ENCODE results near the gene SMAD6. TPM values are rescaled to one million over a fixed set of nuclear protein-coding genes. Genes with fewer than 3 reads are reported as not detected.

The SMAD6 gene
- total RNA-seq, 6 experiments from 2014 or later, result 10.5 to 17.2 (median 12.3) TPM

DNA sequence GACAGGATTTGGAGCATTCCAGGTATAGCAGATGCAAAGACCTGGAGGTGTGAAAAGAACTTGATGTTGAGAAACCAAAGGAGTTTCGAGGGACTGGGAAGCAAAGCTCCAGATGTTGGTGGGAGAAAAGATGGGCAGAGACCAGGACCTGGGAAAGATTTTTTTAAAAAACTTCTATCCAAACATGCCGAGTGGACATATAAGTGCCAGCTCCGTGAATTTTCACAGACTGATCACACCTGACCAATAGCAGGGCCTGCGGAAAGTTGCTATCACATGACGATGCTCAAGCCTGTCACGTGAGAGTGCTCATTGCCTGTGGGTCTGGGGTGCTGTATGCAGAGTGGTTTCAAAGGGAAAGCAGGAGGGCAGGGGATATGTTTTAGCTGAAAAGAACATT lies 19.9 kb downstream of the SMAD6 start:
- no peaks in the 10 kb centered on the region for H3K4me1 ChIP-seq
- 77% methylated on average over 6 of the region's 6 CpGs for WGBS (ENCODE audit: insufficient coverage, low coverage, low lambda C conversion rate, missing lambda C conversion rate)
- ATAC-seq (no peak), DNase-seq (no peak)
- no peak overlapping the region for H3K27ac ChIP-seq
- H3K4me3 ChIP-seq, result no peak overlapping the region
- H3K36me3 ChIP-seq, result no peaks in the 10 kb centered on the region
- intact Hi-C loops (cut with DNase I), result no loop called here
- no peaks in the 10 kb centered on the region for H3K9me3 ChIP-seq
- TF ChIP-seq POLR2A (IDR thresholded peaks at IDR 0.05), result no peak
- TF ChIP-seq, protein P1, sequence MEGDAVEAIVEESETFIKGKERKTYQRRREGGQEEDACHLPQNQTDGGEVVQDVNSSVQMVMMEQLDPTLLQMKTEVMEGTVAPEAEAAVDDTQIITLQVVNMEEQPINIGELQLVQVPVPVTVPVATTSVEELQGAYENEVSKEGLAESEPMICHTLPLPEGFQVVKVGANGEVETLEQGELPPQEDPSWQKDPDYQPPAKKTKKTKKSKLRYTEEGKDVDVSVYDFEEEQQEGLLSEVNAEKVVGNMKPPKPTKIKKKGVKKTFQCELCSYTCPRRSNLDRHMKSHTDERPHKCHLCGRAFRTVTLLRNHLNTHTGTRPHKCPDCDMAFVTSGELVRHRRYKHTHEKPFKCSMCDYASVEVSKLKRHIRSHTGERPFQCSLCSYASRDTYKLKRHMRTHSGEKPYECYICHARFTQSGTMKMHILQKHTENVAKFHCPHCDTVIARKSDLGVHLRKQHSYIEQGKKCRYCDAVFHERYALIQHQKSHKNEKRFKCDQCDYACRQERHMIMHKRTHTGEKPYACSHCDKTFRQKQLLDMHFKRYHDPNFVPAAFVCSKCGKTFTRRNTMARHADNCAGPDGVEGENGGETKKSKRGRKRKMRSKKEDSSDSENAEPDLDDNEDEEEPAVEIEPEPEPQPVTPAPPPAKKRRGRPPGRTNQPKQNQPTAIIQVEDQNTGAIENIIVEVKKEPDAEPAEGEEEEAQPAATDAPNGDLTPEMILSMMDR (IDR thresholded peaks at IDR 0.05), result no peak
- H3K27me3 ChIP-seq, result no peaks in the 10 kb centered on the region

- intact Hi-C loops (cut with DNase I), result no loop called here
- Histone ChIP-seq H3K4me3 (no peak overlapping the region), H3K9me3 (no peaks in the 10 kb centered on the region), H3K27ac (no peak overlapping the region), H3K36me3 (no peaks in the 10 kb centered on the region), H3K4me1 (no peaks in the 10 kb centered on the region), H3K27me3 (no peaks in the 10 kb centered on the region)
- 50% methylated on average over 1 of the region's 5 CpGs for WGBS (ENCODE audit: insufficient coverage, low coverage, low lambda C conversion rate, missing lambda C conversion rate)
- no peak for TF ChIP-seq POLR2A (IDR thresholded peaks at IDR 0.05)
- TF ChIP-seq, protein P1 (IDR thresholded peaks at IDR 0.05), result no peak
- DNase-seq (no peak), ATAC-seq (no peak)
Observed at GRCh38 chr15:66722757-66723540, 20.9 kb downstream of the SMAD6 start.

DNA sequence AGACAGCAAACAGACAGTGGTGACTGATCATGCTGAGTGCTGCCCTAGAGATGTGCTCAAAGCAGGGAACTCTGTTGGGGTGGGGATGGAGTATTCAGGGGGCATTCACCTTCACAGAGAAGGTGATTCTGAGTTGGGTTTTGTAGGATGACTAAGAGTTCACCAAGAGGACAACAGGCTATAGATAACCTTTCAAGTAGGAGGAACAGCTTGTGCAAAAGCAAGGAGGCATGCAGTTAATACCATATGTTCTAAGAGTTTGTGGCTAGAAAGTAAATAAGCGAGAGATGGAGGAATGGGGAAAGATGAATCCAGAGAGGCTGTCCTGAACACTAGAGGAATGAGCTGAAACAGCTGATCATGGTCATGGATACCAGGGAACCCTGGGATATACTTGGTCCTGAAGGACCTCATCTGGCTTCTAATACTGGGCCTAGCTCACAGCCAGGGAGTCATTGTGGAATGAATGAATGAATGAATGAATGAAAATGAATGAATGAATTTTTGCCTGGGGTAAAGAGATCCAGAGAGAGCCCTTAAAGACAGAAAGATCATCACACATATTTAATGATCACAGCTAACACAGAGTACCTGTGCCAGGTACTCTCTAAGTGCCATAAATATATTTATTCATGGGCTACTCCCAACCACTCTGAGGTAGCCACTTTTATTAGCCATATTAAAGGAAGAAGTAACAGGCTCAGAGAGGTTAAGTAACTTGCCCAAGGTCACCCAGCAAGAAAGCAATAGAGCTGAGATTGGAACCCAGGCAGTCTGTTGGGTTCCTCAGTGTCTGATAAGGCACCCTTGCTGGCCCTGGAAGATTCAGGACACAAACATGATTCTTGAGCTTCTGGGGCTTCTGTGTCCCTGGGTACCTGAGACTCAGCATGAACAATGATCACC lies 22.0 kb downstream of the SMAD6 start:
- ATAC-seq, result no peak
- H3K4me1 ChIP-seq, result no peaks in the 10 kb centered on the region
- TF ChIP-seq, protein P1 (IDR thresholded peaks at IDR 0.05), result no peak
- TF ChIP-seq POLR2A (IDR thresholded peaks at IDR 0.05), result no peak
- no peaks in the 10 kb centered on the region for H3K9me3 ChIP-seq
- H3K4me3 ChIP-seq, result no peak overlapping the region
- no peak overlapping the region for H3K27ac ChIP-seq
- 78% methylated on average over 1 of the region's 1 CpG for WGBS (ENCODE audit: insufficient coverage, low coverage, low lambda C conversion rate, missing lambda C conversion rate)
- intact Hi-C loops (cut with DNase I), result no loop called here
- no peaks in the 10 kb centered on the region for H3K36me3 ChIP-seq
- no peak for DNase-seq
- H3K27me3 ChIP-seq, result no peaks in the 10 kb centered on the region

DNA sequence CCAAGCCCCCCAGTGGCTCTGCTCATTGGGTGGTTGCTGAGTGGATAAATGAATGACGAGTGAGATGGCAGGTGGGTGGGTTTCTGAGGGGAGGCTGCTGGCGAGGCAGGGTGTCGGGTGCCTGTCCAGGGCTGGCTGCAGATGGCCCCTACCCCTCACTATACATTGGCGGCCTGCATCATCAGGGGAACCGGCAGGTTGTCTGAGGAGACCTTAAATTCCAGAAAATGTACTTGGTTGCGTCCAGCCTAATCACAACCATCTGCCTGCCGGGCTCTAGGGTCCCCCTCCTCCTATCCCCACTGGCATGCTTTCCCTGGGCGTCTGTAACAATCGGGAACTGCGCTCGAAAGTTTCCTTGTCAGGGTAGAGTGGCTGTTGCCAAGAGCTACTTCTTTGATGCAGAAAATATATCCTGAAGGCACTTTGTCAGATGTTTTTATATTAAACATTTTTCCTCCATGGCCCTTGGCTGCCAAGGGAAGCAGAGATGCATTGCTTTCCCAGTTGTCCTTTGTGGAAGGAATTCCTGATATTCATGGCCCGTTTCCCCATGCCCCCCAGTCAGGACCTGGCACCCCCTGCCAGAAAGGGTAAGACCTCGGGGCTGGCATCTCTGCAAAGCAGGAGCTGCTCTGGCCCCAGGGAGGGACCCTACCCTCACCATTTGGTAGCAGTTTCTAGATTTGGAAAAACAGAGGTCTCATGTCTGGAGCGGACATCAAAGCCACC lies 22.9 kb downstream of the SMAD6 start:
- Histone ChIP-seq H3K4me1 (no peaks in the 10 kb centered on the region), H3K27me3 (no peaks in the 10 kb centered on the region), H3K36me3 (no peaks in the 10 kb centered on the region), H3K9me3 (no peaks in the 10 kb centered on the region), H3K4me3 (no peak overlapping the region), H3K27ac (no peak overlapping the region)
- ATAC-seq (no peak), DNase-seq (no peak)
- TF ChIP-seq, protein P1 (IDR thresholded peaks at IDR 0.05), result no peak
- no peak for TF ChIP-seq POLR2A (IDR thresholded peaks at IDR 0.05)
- WGBS (ENCODE audit: insufficient coverage, low coverage, low lambda C conversion rate, missing lambda C conversion rate), result 70% methylated on average over 9 of the region's 14 CpGs
- intact Hi-C loops (cut with DNase I), result no loop called here

All from right lobe of liver (tissue), 6 donors.